H1 (cell line): ENCODE results near the gene LRRC8D. TPM values are rescaled to one million over a fixed set of nuclear protein-coding genes. Genes with fewer than 3 reads are reported as not detected.

Experiments used
- CTCF ChIP-seq, 3 experiments: IDR thresholded peaks; 1 replicate in 2 of 3; 2 replicates in 1 of 3; pipeline versions ENCODE4 v1.5.1 to v1.6.1; 2011; ENCODE audit warnings: low read length in 3 of 3, mild to moderate bottlenecking in 3 of 3, inconsistent platforms in 2 of 3, low read depth in 1 of 3, moderate library complexity in 1 of 3; ENCODE audit not compliant: insufficient read depth in 1 of 3; ENCODE audit errors: control extremely low read depth in 1 of 3
- FOSL1 ChIP-seq: IDR thresholded peaks from 2 replicates; pipeline ENCODE4 v1.6.1; 2011; ENCODE audit warnings: mild to moderate bottlenecking, low read depth, low read length, moderate library complexity; ENCODE audit not compliant: insufficient read depth
- GABPA ChIP-seq: IDR thresholded peaks from 2 replicates; pipeline ENCODE4 v1.6.1; 2011; ENCODE audit warnings: mild to moderate bottlenecking, low read length, moderate library complexity, borderline replicate concordance; ENCODE audit not compliant: insufficient read depth
- RFX5 ChIP-seq: IDR thresholded peaks from 2 replicates; pipeline ENCODE4 v1.6.1; 2011; ENCODE audit warnings: low read depth, low read length, improper control_type of control experiment, borderline replicate concordance
- TCF12 ChIP-seq: IDR thresholded peaks from 2 replicates; pipeline ENCODE4 v1.6.1; 2011; ENCODE audit warnings: low read depth, mild to moderate bottlenecking, low read length
- polyA plus RNA-seq, 7 experiments: library from polyadenylated mRNA; depleted of rRNA in 3 of 7; stranded (reverse) in 5 of 7; unstranded in 2 of 7; fragments of >200 nt in 5 of 7; fragments of 200-250 nt in 2 of 7; gene quantifications; 1 replicate in 5 of 7; 2 replicates in 1 of 7; 4 replicates in 1 of 7; pipeline versions ENCODE4 v1.2.1 to v1.2.3, GENCODE V29; 2011 to 2013; ENCODE audit warnings: missing spikeins in 2 of 7, mixed read lengths in 2 of 7
- total RNA-seq: library from RNA; stranded (reverse); fragmentation: NEBNext Ultra II Directional; extraction: Animal tissue kit (Norgen Biotek cat#: 25700); gene quantifications from 2 replicates; pipeline ENCODE4 v1.2.1, GENCODE V29; 2021

LRRC8D gene
- total and polyA plus RNA-seq, 2 of the 8 experiments (the other 6 are each of a cell fraction or from before 2014, with no cell fraction given), result 42.0 to 58.5 TPM

- TF ChIP-seq GABPA (no peak), TCF12 (no peak), FOSL1 (no peak), CTCF (IDR thresholded peaks at IDR 0.05; ENCODE audit: control extremely low read depth in 1 of 3, insufficient read depth in 1 of 3, low read depth in 1 of 3, low read length in 3 of 3) (no peak), RFX5 (no peak)
Observed at GRCh38 chr1:89799495-89799894, 21.3 kb upstream of the LRRC8D start (continued).
